HG03045 (cell line): ENCODE results near the gene HIC2.
"Not testable (repeated sequence)": the region's sequence is repeated elsewhere in the genome, so short reads cannot be mapped to it uniquely, and the experiment has no call there.

Experiments used
- ATAC-seq: cut with Tn5 transposase; IDR thresholded peaks from one replicate; pipeline ENCODE4 v1.9.1; 2021; ENCODE audit warnings: mild to moderate bottlenecking, moderate library complexity; ENCODE audit not compliant: unreplicated experiment

The HIC2 gene

GRCh38 chr22:21490556-21490955 lies 73.4 kb downstream of the HIC2 start:
- ATAC-seq = not testable (repeated sequence)

- ATAC-seq = not testable (repeated sequence)
Measured at GRCh38 chr22:21492271-21492670, 75.1 kb downstream of the HIC2 start.

GRCh38 chr22:21493789-21494782 lies 76.9 kb downstream of the HIC2 start:
- not testable (repeated sequence) for ATAC-seq

- ATAC-seq = not testable (repeated sequence)
Measured at GRCh38 chr22:21497984-21498383, 80.8 kb downstream of the HIC2 start.

- not testable (repeated sequence) for ATAC-seq
Measured at GRCh38 chr22:21498489-21498888, 81.3 kb downstream of the HIC2 start.

- not testable (repeated sequence) for ATAC-seq
Measured at GRCh38 chr22:21499623-21500506, 82.7 kb downstream of the HIC2 start.
